NB4 (cell line): ENCODE results near the gene ALG6.
"Not testable (repeated sequence)": the region's sequence is repeated elsewhere in the genome, so short reads cannot be mapped to it uniquely, and the experiment has no call there.

Source experiments
- DNase-seq: peaks from one replicate; pipeline ENCODE4 v3.0.0; 2010; ENCODE audit warnings: low read depth
- H3K4me3 ChIP-seq: one replicate; pipeline ENCODE4 v1.5.1; 2011; ENCODE audit warnings: mild to moderate bottlenecking, low read depth, low read length, moderate library complexity
- CTCF ChIP-seq: IDR thresholded peaks from one replicate; pipeline ENCODE4 v1.5.1; 2012; ENCODE audit warnings: low read depth, low read length
- MAX ChIP-seq: IDR thresholded peaks from 2 replicates; pipeline ENCODE4 v1.6.1; 2011; ENCODE audit warnings: low read depth, low read length
- MYC ChIP-seq: IDR thresholded peaks from 2 replicates; pipeline ENCODE4 v1.6.1; 2011; ENCODE audit warnings: low read depth, low read length
- POLR2A ChIP-seq: IDR thresholded peaks from 2 replicates; pipeline ENCODE4 v1.6.1; 2011; ENCODE audit warnings: mild to moderate bottlenecking; ENCODE audit not compliant: insufficient read length; ENCODE audit errors: extremely low read depth

Gene ALG6

GRCh38 chr1:63454269-63454668, 86.8 kb downstream of the ALG6 start:
- peak; percentile 17 for DNase-seq
- H3K4me3 ChIP-seq: no peak overlapping the region
- TF ChIP-seq MAX (no peak), CTCF (no peak), MYC (no peak), POLR2A (no peak)

- no peak overlapping the region for H3K4me3 ChIP-seq
- TF ChIP-seq MAX: no peak
- TF ChIP-seq POLR2A: no peak
Measured at GRCh38 chr1:63458750-63459149, 91.3 kb downstream of the ALG6 start.

GRCh38 chr1:63461661-63462230, 94.3 kb downstream of the ALG6 start:
- no peak for DNase-seq
- TF ChIP-seq MYC (no peak), POLR2A (no peak), CTCF (no peak), MAX (no peak)
- H3K4me3 ChIP-seq: no peak overlapping the region

More at GRCh38 chr1:63458750-63459149, 91.3 kb downstream of the ALG6 start:
- DNase-seq: no peak

DNA sequence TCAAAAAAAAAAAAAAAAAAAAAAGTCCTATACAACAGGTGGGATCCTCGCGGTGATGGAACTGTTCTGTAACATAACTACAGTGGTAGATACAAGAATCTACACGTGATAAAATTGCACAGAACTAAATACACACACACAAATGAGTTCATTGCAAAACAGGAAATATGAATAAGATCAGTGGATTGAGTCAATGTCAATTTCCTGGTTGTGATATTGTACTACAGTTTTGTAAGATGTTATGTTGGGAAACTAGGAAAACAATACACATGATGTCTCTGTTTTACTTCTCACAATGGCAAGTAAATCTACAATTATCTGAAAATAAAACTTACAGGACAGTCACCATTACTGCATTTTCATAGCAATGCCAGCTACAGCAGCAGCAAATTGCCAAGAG, 95.8 kb downstream of the ALG6 start:
- no peak overlapping the region for H3K4me3 ChIP-seq
- DNase-seq: peak; percentile 64
- TF ChIP-seq MYC (no peak), CTCF (no peak), POLR2A (no peak), MAX (peak; percentile 12; the same call in 1 of the 2 replicates)

- no peak overlapping the region for H3K4me3 ChIP-seq
- DNase-seq: no peak
- no peak for TF ChIP-seq MAX
Measured at GRCh38 chr1:63466181-63466580, 98.8 kb downstream of the ALG6 start.

DNA sequence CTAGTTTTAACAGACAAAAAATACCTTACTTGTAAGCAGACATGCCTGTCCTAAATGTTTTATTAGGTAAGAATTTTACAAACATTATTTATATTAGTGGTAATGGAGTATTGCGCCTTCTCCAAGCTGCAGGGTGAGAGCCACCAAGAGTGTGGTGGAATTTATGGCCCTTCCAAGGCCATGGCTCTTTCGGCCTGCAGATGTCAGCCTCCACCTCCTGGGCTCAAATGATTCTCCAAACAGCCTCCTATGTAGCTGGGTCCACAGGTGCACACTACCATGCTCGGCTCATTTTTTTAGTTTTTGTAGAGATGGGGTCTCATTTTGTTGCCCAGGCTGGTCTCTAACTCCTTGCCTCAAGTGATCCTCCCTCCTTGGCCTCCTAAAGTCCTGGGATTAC, 99.3 kb downstream of the ALG6 start:
- peak; percentile 5 for DNase-seq
- TF ChIP-seq MYC (no peak), POLR2A (no peak)
- no peak overlapping the region for H3K4me3 ChIP-seq

DNA sequence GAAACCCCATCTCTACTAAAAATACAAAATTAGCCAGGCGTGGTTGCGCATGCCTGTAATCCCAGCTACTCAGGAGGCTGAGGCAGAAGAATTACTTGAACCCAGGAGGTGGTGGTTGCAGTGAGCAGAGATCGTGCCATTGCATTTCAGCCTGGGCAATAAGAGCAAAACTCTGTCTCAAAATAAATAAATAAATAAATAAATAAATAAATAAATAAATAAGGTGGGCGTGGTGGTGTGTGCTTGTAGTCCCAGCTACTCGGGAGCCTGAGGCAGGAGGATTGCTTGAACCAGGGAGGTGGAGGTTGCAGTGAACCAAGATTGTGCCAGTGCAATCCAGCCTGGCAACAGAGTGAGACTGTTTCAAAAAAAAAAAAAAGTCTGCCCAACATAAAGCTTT, 101.3 kb downstream of the ALG6 start:
- not testable (repeated sequence) for H3K4me3 ChIP-seq, DNase-seq

- TF ChIP-seq MAX (no peak), CTCF (no peak), POLR2A (no peak), MYC (no peak)
- no peak for DNase-seq
- H3K4me3 ChIP-seq: no peak overlapping the region
Measured at GRCh38 chr1:63475761-63476160, 108.3 kb downstream of the ALG6 start.
